Measurements from ENCODE around the gene TRANK1. TPM values are rescaled to one million over a fixed set of nuclear protein-coding genes. Genes with fewer than 3 reads are reported as not detected.

TRANK1 gene
- total RNA-seq, 1 donor from 2014 or later = 6.6 TPM

- TF ChIP-seq CTCF (IDR thresholded peaks at IDR 0.05; ENCODE audit: borderline replicate concordance) = no peak
- no peaks in the 10 kb centered on the region for H3K9me3 ChIP-seq (replicated peaks)
- H3K4me3 ChIP-seq = no peak overlapping the region
- H3K36me3 ChIP-seq = peaks cover 34% of the 10 kb centered on the region
- H3K4me1 ChIP-seq = peaks cover 11% of the 10 kb centered on the region
- H3K27me3 ChIP-seq (ENCODE audit: low read depth) = no peaks in the 10 kb centered on the region
- DNase-seq = no peak
- no peak overlapping the region for H3K27ac ChIP-seq (replicated peaks)
- intact Hi-C loops (cut with micrococcal nuclease) = no loop called here
Observed at GRCh38 chr3:36827133-36827532, 117.7 kb downstream of the TRANK1 start.

GRCh38 chr3:36826240-36826639 is 118.6 kb downstream of the TRANK1 start:
- no peak overlapping the region for H3K27ac ChIP-seq (replicated peaks)
- no peak overlapping the region for H3K4me3 ChIP-seq
- intact Hi-C loops (cut with micrococcal nuclease) = no loop called here
- no peak for DNase-seq
- H3K9me3 ChIP-seq (replicated peaks) = no peaks in the 10 kb centered on the region
- H3K27me3 ChIP-seq (ENCODE audit: low read depth) = no peaks in the 10 kb centered on the region
- H3K36me3 ChIP-seq = peaks cover 26% of the 10 kb centered on the region
- peaks cover 11% of the 10 kb centered on the region for H3K4me1 ChIP-seq
- TF ChIP-seq CTCF (IDR thresholded peaks at IDR 0.05; ENCODE audit: borderline replicate concordance) = no peak

GRCh38 chr3:36824443-36824842 is 120.4 kb downstream of the TRANK1 start:
- intact Hi-C loops (cut with micrococcal nuclease) = no loop called here
- DNase-seq = no peak
- no peaks in the 10 kb centered on the region for H3K27me3 ChIP-seq (ENCODE audit: low read depth)
- H3K4me3 ChIP-seq = no peak overlapping the region
- peaks cover 20% of the 10 kb centered on the region for H3K36me3 ChIP-seq
- no peak overlapping the region for H3K27ac ChIP-seq (replicated peaks)
- no peak for TF ChIP-seq CTCF (IDR thresholded peaks at IDR 0.05; ENCODE audit: borderline replicate concordance)
- H3K4me1 ChIP-seq = peaks cover 11% of the 10 kb centered on the region
- H3K9me3 ChIP-seq (replicated peaks) = no peaks in the 10 kb centered on the region

GRCh38 chr3:36823806-36824205 is 121.0 kb downstream of the TRANK1 start:
- Histone ChIP-seq H3K9me3 (replicated peaks) (no peaks in the 10 kb centered on the region), H3K36me3 (peaks cover 20% of the 10 kb centered on the region), H3K27me3 (ENCODE audit: low read depth) (no peaks in the 10 kb centered on the region), H3K27ac (replicated peaks) (no peak overlapping the region), H3K4me3 (no peak overlapping the region), H3K4me1 (peaks cover 11% of the 10 kb centered on the region)
- no peak for DNase-seq
- TF ChIP-seq CTCF (IDR thresholded peaks at IDR 0.05; ENCODE audit: borderline replicate concordance) = no peak
- intact Hi-C loops (cut with micrococcal nuclease) = no loop called here

- Histone ChIP-seq H3K27me3 (ENCODE audit: low read depth) (no peaks in the 10 kb centered on the region), H3K4me1 (peaks cover 11% of the 10 kb centered on the region), H3K36me3 (no peaks in the 10 kb centered on the region), H3K9me3 (replicated peaks) (no peaks in the 10 kb centered on the region), H3K27ac (replicated peaks) (no peak overlapping the region), H3K4me3 (no peak overlapping the region)
- intact Hi-C loops (cut with micrococcal nuclease) = no loop called here
- no peak for DNase-seq
- no peak for TF ChIP-seq CTCF (IDR thresholded peaks at IDR 0.05; ENCODE audit: borderline replicate concordance)
Observed at GRCh38 chr3:36820083-36820482, 124.8 kb downstream of the TRANK1 start.
